ENCODE measurements around the gene PIP4K2A. TPM values are rescaled to one million over a fixed set of nuclear protein-coding genes. Genes with fewer than 3 reads are reported as not detected.

The PIP4K2A gene
- total RNA-seq, 6 donors from 2014 or later: 20.5 to 70.2 (median 34.4) TPM

DNA sequence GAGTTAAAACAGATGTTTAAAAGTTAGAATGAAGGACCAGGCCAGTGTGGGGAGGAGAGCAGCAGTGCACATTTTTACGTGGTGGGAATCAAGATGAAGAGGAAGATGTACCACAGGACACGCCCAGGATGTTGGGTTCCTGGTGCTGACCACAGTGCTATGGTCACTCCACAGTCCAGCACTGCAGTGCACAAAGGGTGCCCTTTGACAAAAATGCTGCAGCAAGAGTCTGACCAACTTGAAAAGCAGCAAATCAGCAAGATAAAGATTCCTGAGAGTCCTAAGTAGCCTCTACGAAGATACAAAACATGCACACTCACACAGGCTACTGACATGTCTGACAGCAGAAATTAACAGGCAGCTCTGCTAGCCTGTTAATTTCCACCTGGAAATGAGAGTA, 107.1 kb downstream of the PIP4K2A start:
- H3K9me3 ChIP-seq: no peaks in the 10 kb centered on the region
- TF ChIP-seq POLR2A (IDR thresholded peaks at IDR 0.05): no peak
- no peak for TF ChIP-seq EP300 (IDR thresholded peaks at IDR 0.05)
- no peak for TF ChIP-seq CTCF (IDR thresholded peaks at IDR 0.05)
- TF ChIP-seq POLR2AphosphoS5 (IDR thresholded peaks at IDR 0.05): no peak
- peaks cover 0 to 8% (median 2%) of the 10 kb centered on the region in 4 donors for H3K36me3 ChIP-seq
- H3K27me3 ChIP-seq: no peaks in the 10 kb centered on the region
- DNase-seq: peak in 1 of 2 donors; percentile 46
- peak overlapping the region in 1 of 4 donors; percentile 67 for H3K27ac ChIP-seq
- H3K4me3 ChIP-seq: no peak overlapping the region
- 31 to 52% methylated on average over 3 of the region's 3 CpGs for WGBS, 2 donors
- no peak for ATAC-seq (ENCODE audit: low FRiP score in 2 of 2)
- peaks cover 7 to 45% (median 33%) of the 10 kb centered on the region in 4 donors for H3K4me1 ChIP-seq

DNA sequence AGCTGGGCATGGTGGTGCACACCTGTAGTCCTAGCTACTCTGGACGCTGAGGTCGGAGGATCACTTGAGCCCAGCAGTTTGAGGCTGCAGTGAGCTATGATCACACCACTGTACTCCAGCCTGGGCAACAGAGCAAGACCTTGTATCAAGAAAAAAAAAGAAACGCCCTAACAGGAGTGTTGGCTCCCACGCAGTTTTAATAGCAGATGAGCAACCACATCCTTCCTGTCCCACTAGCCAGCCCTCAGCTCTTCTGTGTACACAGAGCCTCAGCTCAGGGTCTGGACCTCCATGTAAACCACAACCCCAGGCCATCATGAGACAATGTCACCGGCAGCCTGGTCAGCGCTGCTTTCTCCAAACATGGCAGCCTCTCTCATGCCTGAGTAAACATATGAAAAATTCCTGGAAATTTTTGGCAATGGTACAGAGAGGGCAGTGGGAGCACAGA, 108.2 kb downstream of the PIP4K2A start:
- peak in 1 of 2 donors; percentile 76 for DNase-seq
- TF ChIP-seq POLR2AphosphoS5 (IDR thresholded peaks at IDR 0.05): peak in 1 of 2 donors; percentile 45
- TF ChIP-seq CTCF (IDR thresholded peaks at IDR 0.05): no peak
- TF ChIP-seq POLR2A (IDR thresholded peaks at IDR 0.05): peak in 1 of 4 donors; percentile 42
- H3K27me3 ChIP-seq: no peaks in the 10 kb centered on the region
- peak; percentile 80 to 82 for ATAC-seq (ENCODE audit: low FRiP score in 2 of 2)
- no peaks in the 10 kb centered on the region for H3K9me3 ChIP-seq
- H3K4me3 ChIP-seq: no peak overlapping the region
- peak overlapping the region; percentile 62 to 67 (median 66) for H3K27ac ChIP-seq
- 59 to 63% methylated on average over 6 of the region's 6 CpGs for WGBS, 2 donors
- H3K4me1 ChIP-seq: peaks cover 7 to 45% (median 29%) of the 10 kb centered on the region in 4 donors
- H3K36me3 ChIP-seq: peaks cover 0 to 8% (median 2%) of the 10 kb centered on the region in 4 donors

DNA sequence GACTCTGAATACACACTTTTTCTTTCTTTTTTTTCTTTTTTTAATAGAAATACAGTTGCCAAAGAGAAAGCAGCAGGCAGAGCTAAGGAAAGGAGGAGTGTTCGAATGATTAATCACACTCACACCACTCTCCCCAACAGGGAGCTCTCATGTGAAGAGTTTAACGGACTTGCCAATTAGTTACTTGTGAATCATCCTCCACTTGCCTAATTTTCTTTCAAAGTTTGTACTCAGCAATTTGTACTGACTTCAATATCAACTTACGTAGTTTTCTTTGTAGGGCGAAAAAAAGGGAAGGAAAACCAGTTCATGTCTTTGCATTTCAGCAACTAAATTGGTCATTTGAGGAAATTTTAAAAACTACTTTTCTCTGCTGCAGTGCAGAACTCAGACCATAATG, 109.2 kb downstream of the PIP4K2A start:
- TF ChIP-seq POLR2A (IDR thresholded peaks at IDR 0.05) (peak in 1 of 4 donors; percentile 32), EP300 (IDR thresholded peaks at IDR 0.05) (no peak)

GRCh38 chr10:22604344-22605126, 109.8 kb downstream of the PIP4K2A start:
- ATAC-seq (ENCODE audit: low FRiP score in 2 of 2) (no peak), DNase-seq (no peak)
- peaks cover 7 to 34% (median 18%) of the 10 kb centered on the region in 4 donors for H3K4me1 ChIP-seq
- H3K4me3 ChIP-seq: no peak overlapping the region
- TF ChIP-seq EP300 (IDR thresholded peaks at IDR 0.05): no peak
- peak overlapping the region; percentile 38 to 67 (median 66) for H3K27ac ChIP-seq
- H3K27me3 ChIP-seq: no peaks in the 10 kb centered on the region
- peaks cover 0 to 8% (median 2%) of the 10 kb centered on the region in 4 donors for H3K36me3 ChIP-seq
- H3K9me3 ChIP-seq: no peaks in the 10 kb centered on the region
- WGBS, 2 donors: 90 to 91% methylated on average over 15 of the region's 15 CpGs

More for the DNA sequence above, 109.2 kb downstream of the PIP4K2A start:
- Histone ChIP-seq H3K36me3 (peaks cover 0 to 8% (median 2%) of the 10 kb centered on the region in 4 donors), H3K27ac (peak overlapping the region; percentile 66 to 67 (median 66)), H3K4me1 (peaks cover 7 to 38% (median 23%) of the 10 kb centered on the region in 4 donors), H3K9me3 (no peaks in the 10 kb centered on the region), H3K27me3 (no peaks in the 10 kb centered on the region), H3K4me3 (no peak overlapping the region)
- ATAC-seq (ENCODE audit: low FRiP score in 2 of 2) (peak in 1 of 2 donors; percentile 89), DNase-seq (no peak)
- 51 to 62% methylated on average over 4 of the region's 4 CpGs for WGBS, 2 donors

GRCh38 chr10:22603581-22603980, 110.8 kb downstream of the PIP4K2A start:
- DNase-seq (no peak), ATAC-seq (ENCODE audit: low FRiP score in 2 of 2) (no peak)
- Histone ChIP-seq H3K36me3 (peaks cover 0 to 2% (median under 1%) of the 10 kb centered on the region in 4 donors), H3K27me3 (no peaks in the 10 kb centered on the region), H3K9me3 (no peaks in the 10 kb centered on the region), H3K4me3 (no peak overlapping the region), H3K27ac (no peak overlapping the region), H3K4me1 (peaks cover 13 to 30% (median 20%) of the 10 kb centered on the region in 4 donors)
- WGBS, 2 donors: 93 to 94% methylated on average over 3 of the region's 3 CpGs
- TF ChIP-seq CTCF (IDR thresholded peaks at IDR 0.05): no peak
- no peak for TF ChIP-seq EP300 (IDR thresholded peaks at IDR 0.05)
- no peak for TF ChIP-seq POLR2A (IDR thresholded peaks at IDR 0.05)
- TF ChIP-seq POLR2AphosphoS5 (IDR thresholded peaks at IDR 0.05): no peak
